Right forelimb (tissue), 1 donor: Measurements from ENCODE around the gene MAP1LC3B2.

Source experiments
- DNase-seq: peaks from one replicate; pipeline ENCODE4 v3.0.0-alpha.2; 2018

MAP1LC3B2 gene

GRCh38 chr12:116616536-116617248 lies 57.5 kb downstream of the MAP1LC3B2 start:
- no peak for DNase-seq

- DNase-seq, result no peak
Observed at GRCh38 chr12:116619246-116619645, 60.1 kb downstream of the MAP1LC3B2 start.

- DNase-seq, result no peak
Observed at GRCh38 chr12:116620124-116620491, 60.9 kb downstream of the MAP1LC3B2 start.

GRCh38 chr12:116620492-116621191 lies 61.5 kb downstream of the MAP1LC3B2 start:
- no peak for DNase-seq

GRCh38 chr12:116621194-116621593 lies 62.0 kb downstream of the MAP1LC3B2 start:
- no peak for DNase-seq

GRCh38 chr12:116624516-116624915 lies 65.3 kb downstream of the MAP1LC3B2 start:
- DNase-seq, result no peak

- DNase-seq, result no peak
Observed at GRCh38 chr12:116626153-116626552, 67.0 kb downstream of the MAP1LC3B2 start.
